GM19025 (cell line): Measurements from ENCODE around the gene PPP1R14D.

Experiments
- ATAC-seq: cut with Tn5 transposase; IDR thresholded peaks from one replicate; pipeline ENCODE4 v1.9.1; 2021; ENCODE audit warnings: mild to moderate bottlenecking, low read depth, moderate library complexity; ENCODE audit not compliant: unreplicated experiment

The PPP1R14D gene

GRCh38 chr15:40853241-40853890 lies 24.9 kb upstream of the PPP1R14D start:
- no peak for ATAC-seq

DNA sequence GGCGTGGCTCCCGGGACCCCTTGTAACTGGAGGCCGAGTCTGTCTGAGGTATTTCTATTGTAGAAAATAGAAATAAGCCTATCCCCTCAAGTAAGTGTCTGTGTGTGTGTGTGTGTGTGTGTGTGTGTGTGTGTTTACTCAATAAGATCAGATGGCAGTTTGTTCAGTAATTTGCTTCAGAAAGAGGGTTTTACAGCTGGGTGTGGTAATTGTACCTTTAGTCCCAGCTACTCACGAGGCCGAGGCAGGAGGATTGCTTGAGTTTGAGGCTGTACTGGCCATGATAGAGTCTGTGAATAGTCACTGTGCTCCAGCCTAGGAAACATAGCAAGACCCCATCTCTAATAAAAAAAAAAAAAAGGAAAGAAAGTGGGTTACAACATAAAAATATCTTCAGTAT lies 24.0 kb upstream of the PPP1R14D start:
- no peak for ATAC-seq

GRCh38 chr15:40850576-40851112 lies 22.1 kb upstream of the PPP1R14D start:
- ATAC-seq: no peak

GRCh38 chr15:40847223-40847961 lies 18.9 kb upstream of the PPP1R14D start:
- no peak for ATAC-seq

DNA sequence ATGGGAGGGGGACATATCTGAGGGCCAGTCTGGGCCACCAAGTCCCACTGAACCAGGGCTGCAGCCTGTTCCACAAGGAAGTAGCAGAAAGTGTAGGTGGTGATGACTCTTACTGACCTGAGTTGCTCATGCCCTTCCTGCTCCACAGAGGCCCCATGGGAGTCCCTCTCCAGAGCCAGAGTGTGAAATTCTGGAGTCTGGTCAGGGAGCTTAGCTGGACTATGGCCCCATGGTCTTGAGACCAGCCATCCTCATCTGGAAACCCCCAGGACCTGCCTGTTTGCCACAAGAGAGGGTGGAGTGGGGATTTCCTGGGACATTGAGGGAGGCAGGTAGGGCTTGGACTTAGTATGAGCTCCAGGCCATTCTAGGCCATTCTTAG lies 18.3 kb upstream of the PPP1R14D start:
- ATAC-seq: no peak

GRCh38 chr15:40845511-40846284 lies 17.2 kb upstream of the PPP1R14D start:
- ATAC-seq: no peak

DNA sequence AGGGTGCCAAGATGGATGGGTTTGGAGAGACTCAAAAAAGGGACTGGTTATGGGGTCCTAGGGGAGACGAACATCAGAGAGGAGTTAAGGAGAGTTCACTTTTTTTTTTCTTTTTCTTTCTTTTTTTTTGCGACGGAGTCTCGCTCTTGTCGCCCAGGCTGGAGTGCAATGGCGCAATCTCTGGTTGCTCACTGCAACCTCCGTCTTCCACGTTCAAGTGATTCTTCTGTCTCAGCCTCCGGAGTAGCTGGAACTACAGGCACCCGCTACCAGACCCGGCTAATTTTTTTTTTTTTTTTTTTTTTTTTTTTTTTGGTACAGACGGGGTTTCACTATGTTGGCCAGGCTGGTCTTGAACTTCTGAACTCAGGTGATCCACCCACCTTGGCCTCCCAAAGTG lies 16.5 kb upstream of the PPP1R14D start:
- no peak for ATAC-seq

DNA sequence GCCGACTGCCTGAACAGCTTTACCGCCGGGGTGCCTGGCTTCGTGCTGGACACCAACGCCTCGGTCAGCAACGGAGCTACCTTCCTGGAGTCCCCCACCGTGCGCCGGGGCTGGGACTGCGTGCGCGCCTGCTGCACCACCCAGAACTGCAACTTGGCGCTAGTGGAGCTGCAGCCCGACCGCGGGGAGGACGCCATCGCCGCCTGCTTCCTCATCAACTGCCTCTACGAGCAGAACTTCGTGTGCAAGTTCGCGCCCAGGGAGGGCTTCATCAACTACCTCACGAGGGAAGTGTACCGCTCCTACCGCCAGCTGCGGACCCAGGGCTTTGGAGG lies 16.2 kb upstream of the PPP1R14D start:
- no peak for ATAC-seq

GRCh38 chr15:40843885-40844695 lies 15.6 kb upstream of the PPP1R14D start, which contains the start of gene SPINT1:
Gene SPINT1, plus strand, starts transcription at chr15:40844048. Its CDS starts 507 bp downstream, at chr15:40844555.
- no peak for ATAC-seq

GRCh38 chr15:40843261-40843884 lies 14.9 kb upstream of the PPP1R14D start:
- no peak for ATAC-seq

DNA sequence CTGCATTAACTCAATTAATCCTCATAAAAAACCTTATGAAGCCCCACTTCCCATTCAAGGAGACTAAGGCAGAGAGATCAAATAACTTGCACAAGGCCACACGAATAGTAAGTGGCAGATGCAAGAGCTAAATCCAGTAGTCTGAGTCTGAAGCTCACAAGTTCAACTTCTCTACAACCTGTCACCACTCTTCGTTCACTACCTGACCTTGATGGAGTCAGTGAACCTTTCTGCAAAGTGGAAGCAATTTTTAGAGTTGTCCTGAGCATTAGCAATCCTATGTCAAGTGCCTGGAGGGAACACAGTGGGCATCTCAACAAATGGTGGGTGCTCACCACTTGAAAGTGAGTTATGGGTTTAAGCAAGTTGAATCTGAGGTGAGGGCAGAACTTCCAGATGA lies 13.2 kb upstream of the PPP1R14D start:
- no peak for ATAC-seq

GRCh38 chr15:40838756-40839155 lies 10.2 kb upstream of the PPP1R14D start:
- ATAC-seq: no peak

DNA sequence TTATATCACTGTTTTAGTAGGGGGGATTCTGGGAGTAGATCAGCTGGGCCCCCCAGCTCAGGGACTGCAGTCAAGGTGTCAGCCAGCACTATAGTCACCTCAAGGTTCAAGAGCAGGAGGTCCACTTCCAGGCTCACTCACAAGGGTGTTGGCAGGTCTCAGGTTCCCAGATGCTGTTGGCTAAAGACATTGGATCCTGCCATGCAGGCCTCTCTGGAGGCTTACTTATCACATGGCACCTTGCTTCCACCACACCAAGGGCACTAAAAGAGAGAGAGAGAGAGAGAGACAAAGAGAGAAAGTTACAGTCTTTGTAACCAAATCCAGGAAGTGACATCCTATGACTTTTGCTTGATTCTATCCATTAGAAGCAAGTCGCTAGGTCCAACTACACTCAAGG lies 7.5 kb upstream of the PPP1R14D start:
- no peak for ATAC-seq

GRCh38 chr15:40832903-40833302 lies 4.4 kb upstream of the PPP1R14D start:
- ATAC-seq: no peak

- no peak for ATAC-seq
Observed at GRCh38 chr15:40831861-40832260, 3.4 kb upstream of the PPP1R14D start.

DNA sequence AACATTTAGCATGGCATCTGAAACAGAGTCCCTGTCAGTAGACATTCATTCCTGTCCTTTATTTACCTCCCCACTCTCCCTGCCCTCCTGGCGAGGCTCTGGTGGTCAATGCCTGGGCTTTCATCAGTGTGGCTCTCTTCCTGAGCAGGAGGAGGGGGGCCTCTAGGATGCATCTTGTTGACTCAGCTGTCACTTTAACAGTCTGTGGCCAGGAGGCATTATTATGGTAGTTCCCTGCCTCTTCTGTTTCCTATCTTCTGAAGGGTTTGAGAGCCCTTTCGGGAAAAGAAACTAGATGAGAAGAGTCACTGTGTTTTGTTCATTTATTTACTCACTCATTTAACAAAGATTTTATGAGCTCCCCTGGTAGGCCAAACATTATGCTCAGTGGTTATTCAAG lies 2.4 kb upstream of the PPP1R14D start:
- no peak for ATAC-seq

DNA sequence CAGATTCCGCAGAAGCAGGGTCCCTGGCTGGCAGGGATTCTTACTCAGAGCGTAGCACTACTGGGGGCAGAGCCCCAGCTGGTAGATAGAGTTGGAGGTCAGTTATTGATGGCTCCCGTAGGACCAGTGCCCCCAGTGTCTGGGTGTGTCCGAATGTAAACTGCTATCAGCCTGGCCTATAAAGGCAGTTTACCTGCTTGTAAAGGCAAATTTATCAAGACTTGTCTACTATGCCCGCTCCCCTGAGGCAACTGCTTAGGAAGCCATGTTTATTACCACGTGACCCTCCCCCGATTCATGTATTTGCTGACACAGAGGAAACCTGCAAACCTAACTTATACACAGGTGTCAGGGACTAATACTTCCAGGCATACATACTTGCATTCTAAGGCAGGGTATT lies 607 bp upstream of the PPP1R14D start:
- no peak for ATAC-seq

DNA sequence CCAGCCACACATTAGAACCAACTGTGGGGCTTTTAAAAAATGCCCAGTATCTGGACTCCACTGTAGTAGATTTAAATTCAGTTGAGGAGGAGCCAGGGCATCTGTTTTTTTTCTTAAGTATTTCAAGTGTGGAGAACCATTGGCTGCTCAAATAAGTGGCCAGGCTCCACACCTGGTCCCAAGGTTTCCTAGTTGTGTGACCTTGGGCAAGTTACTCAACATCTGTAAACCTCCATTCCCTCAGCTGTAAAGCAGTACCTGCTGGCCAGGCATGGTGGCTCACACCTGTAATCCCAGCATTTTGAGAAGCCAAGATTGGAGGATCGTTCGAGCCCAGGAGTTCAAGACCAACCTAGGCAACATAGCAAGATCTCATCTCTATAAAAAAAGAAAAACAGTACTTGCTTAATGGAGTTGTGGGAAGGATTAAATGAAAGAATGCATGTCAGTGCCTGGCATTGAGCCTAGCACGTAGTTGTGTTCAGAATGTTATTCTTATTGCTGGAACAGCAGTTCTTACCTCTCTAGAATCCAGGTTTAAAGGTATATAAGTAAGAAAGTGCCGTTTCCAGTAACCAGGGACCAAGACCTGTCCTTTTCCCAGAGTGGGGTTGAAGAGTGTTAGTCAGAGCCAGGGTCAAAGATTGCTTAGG lies 2.0 kb downstream of the PPP1R14D start:
- no peak for ATAC-seq

- ATAC-seq: no peak
Observed at GRCh38 chr15:40825661-40826422, 2.7 kb downstream of the PPP1R14D start.
